ENCODE data around the gene BMP7.

DNA sequence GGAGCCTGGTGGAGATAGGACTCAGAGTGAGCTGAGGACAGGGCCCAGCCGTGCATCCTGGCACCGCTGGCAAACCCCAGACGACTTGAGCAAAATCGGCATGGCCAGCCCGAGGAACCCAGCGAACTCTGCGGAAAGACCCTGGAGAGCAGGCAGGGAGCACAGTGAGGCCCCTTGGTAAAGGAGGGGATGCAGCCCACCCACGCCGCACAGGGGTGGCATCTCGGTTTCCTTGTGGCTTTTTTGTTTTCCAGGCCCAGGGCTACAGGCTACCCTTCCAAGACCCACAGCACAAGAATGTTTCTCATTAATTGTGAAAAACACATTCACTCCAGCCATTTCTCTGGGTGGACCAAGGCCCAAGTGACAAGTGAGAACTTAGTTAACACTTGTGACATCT lies 71.4 kb downstream of the BMP7 start:
- no peak for TF ChIP-seq CTCF (conservative IDR thresholded peaks at IDR 0.05; ENCODE audit: low read depth, low read length)
- TF ChIP-seq EZH2 (IDR thresholded peaks at IDR 0.05; ENCODE audit: borderline replicate concordance, low read depth, low read length, poor library complexity, severe bottlenecking), result no peak

Data from A673 (cell line).